GM21737 (cell line): Measurements from ENCODE around the gene SLCO4A1.

Experiments used
- ATAC-seq: cut with Tn5 transposase; IDR thresholded peaks from one replicate; pipeline ENCODE4 v1.9.1; 2021; ENCODE audit warnings: mild to moderate bottlenecking, moderate library complexity; ENCODE audit not compliant: unreplicated experiment

SLCO4A1 gene

GRCh38 chr20:62636446-62636845 is 5.9 kb upstream of the SLCO4A1 start:
- ATAC-seq, result no peak

- no peak for ATAC-seq
Observed at GRCh38 chr20:62637110-62637509, 5.2 kb upstream of the SLCO4A1 start.

DNA sequence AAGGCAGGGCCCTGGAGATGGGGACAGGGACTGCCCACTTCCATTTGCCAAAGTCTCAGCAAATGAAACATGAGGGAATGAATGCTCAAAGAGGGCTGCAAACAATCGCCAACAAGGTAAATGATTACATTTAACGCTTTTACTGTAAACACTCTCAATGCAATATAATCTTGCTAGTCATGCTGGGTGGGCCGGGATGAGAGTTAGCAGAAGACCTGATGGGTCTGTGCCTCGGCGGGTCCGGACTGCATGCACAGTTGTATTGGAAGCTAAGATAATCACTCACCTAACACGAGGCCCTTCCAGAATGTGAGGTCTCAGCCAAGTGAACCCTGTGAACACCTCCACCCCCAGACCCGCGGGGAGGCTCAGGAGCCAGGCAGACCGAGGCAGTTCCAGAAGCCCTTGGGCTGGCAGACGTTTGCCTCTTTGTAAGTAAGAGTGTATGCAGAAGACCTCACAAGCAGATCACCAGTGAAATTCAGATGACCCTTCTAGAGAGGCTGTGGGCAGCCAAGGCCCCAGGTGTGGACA is 4.7 kb upstream of the SLCO4A1 start:
- ATAC-seq, result no peak

DNA sequence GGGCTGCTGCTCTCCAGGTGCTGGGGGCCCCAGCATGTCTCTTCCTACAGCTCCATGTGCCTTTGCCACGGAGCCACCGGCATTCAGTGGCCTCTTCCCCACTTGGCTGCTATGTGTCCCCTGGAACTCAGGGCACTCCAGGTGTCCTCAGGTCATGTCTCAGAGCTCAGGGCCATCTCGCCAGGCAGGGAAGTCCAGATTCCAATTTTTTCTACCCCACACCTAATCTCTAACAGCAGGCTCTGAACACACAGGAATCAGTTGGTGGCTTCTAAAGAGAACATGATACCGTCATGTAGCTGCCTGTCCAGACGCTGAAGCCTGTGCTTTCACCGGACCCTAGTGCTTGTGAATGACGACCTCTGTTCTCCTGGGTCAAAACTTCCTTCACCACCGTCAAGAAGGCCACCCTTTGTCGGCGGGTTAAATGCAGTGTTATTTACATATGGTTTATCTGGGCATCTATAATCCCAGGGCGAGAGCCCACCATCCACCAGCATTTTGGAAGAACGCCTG is 4.2 kb upstream of the SLCO4A1 start:
- no peak for ATAC-seq

DNA sequence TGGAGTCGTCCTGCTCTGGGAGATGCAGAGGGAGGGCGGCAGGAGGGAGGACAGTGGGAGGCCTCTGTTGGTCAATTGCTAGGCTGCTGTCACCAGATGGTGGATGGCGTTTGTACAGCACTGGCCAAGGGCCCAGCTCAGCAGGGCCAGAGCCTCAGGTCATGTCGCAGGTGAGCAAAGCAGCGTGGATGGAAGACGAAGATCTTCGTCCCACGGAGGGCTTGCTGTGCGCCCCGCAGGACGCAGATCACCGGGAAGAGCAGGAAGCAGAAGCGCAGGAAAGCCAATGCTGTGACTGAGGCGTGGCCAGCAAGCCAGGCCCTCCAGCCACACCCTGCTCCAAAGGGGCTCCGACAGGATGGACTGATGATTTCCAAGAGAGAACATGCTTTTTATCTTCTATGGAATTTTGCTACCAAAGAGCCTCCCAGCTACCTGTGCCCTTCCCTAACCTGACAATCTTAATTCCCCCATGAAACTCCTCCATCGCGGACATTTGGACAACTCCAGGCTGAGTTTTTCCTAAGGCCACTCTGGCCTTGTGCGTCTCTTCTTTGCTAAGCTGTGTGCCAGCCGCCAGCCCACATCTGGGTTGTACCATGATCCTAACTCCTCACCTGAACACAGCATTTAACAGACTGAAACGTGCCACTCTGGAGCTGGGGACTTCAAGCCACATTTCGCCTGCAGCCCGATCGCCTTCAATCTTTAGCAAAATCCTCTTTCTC is 3.5 kb upstream of the SLCO4A1 start:
- ATAC-seq, result no peak

GRCh38 chr20:62639765-62640164 is 2.5 kb upstream of the SLCO4A1 start:
- no peak for ATAC-seq

GRCh38 chr20:62640870-62641269 is 1.4 kb upstream of the SLCO4A1 start:
- no peak for ATAC-seq

DNA sequence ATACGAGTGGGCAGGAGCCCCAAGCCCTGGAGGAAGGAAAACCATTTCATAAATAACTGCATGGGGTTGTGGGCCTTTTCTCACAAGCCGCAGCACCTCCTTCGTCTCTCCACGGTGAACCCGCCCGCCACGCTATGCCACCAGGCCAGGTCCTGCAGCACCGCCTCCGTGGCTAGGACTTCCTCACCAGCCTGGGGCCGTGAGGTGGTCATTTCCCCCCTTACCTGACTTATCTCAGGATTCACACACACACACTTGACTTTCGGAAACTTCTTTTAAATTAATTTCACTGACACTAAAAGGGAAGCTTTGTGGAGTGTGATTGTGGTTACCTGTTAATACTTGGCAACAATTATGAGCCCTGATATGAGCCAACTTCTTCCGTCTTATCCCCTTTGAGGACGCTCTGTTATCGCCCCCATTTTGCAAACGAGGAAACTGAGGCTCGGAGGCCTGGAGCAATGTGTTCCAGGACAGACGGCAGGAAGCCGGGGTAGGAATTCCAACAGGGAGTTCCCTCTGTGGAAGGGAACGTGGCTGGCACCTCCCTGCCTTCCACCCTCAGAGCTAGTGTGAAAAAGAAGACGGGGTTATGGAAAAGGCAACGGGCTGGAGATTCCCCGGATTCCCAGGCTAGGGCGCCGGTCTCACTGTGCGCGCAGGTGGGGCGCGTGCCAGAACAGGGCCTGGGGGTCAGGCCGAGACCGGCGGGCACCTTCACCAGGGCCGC is 817 bp upstream of the SLCO4A1 start:
- ATAC-seq, result no peak

- ATAC-seq, result peak; percentile 24
Observed at GRCh38 chr20:62642666-62643520, 590 bp downstream of the SLCO4A1 start.

DNA sequence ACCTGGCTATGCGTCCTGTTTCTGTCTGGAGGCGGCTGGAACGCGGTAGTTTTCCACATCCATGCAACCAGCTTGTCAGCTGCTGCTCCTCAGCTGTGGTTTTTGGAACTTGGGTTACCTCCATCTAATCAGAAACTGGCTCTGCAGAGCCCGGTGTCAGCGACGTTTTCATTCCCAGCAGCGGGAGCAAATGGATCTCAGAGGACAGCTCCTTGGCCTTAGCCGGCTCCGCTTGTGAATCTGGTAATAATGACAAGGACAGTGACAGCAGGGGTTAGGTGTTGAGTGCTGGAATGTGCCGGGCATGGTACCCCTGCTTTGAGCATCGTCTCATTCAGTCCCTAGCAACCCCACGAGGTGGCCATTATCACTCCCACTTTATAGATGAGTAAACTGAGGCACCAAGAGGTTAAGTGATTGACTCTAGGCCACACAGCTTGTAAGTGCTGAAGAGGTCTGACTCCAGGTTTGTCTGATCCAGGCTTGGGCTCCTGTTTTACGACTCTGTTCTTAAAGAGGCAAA is 1.3 kb downstream of the SLCO4A1 start:
- ATAC-seq, result no peak

DNA sequence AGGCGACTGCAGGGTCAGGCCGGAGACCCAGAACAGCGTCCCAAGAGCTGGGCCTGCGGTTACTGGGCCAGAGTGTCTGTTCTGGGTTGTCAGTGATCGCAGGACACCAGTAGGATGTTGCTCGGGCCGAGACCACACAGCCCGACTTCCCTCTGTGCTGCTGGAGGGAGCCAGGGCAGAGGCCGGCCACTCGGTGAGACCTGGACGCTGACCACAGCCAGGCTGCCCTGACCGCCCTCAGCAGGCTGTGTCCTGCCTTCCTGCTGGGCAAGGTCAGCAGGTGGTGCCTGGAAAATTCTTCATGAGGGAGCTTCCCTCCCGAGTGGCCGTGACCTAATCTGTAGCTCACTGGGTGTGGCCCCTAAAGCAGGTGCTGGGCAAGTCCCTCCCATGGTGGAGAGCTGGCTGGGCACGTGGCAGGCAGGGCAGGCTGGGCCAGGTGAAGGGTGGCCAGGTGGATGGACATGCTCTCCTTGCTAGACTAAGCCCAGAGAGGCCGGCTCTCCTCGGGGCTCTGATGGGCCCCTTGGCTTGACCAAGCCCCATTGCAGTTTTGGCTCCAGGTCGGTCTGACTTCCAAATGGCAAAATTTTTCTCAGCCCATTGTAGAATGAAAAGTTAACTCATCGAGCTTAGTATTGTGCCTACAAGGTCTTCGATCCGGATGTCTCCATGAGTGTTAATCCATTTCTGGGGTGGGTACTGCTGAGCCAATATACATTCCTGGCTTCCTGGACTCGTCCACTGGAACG is 1.9 kb downstream of the SLCO4A1 start:
- no peak for ATAC-seq

DNA sequence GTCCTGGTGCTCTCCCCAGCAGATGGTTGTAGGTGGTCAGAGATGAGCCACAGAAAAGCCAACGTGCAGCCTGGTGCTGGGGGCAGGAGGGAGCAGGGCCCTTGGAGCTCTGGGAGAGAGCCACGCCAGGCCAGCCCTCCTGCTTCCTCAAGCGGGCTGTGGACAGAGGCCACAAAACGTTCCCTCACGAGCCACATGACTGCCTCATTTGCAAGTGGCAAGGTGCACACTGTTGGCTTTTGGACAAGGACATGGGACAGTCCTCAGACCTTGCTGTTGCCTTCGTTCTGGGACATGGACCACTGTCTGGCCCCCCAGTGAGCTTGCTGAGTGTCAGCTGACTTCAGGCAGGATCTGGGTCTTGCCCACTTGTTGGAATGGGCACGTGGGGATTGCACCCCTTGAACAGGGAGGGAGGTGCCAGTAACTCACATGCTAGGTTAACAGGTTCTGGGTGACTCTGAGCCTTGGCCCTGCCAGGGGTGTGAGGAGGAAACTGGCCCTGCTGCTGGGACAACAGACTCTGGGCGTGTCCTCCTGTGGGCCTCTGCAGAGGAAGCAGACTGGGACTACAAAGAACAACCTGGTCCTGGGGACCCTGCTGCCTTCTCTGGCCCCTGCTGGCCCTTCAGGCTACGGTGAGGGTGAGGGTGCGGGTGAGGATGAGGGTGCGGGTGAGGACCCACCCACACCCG is 2.6 kb downstream of the SLCO4A1 start:
- ATAC-seq, result no peak

DNA sequence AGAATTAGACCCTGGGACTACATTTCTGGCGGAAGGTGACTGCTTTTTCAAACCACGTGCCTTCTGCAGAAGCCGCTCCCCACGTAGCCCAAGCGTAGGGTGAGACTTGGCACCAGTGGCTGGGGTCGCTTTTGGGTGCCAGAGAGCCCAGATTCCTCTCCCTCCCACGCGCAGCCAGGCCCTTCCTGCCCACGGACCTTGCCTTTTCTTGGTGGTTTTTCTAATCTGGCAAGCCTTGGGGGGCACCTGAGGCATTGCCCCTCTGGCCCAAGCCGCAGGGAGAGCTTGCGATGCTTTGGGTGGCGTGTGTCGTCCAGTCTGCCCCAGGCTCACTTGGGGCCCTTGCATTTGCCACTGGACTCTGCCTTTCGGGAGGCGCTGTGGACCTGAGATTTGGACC is 3.3 kb downstream of the SLCO4A1 start:
- no peak for ATAC-seq

DNA sequence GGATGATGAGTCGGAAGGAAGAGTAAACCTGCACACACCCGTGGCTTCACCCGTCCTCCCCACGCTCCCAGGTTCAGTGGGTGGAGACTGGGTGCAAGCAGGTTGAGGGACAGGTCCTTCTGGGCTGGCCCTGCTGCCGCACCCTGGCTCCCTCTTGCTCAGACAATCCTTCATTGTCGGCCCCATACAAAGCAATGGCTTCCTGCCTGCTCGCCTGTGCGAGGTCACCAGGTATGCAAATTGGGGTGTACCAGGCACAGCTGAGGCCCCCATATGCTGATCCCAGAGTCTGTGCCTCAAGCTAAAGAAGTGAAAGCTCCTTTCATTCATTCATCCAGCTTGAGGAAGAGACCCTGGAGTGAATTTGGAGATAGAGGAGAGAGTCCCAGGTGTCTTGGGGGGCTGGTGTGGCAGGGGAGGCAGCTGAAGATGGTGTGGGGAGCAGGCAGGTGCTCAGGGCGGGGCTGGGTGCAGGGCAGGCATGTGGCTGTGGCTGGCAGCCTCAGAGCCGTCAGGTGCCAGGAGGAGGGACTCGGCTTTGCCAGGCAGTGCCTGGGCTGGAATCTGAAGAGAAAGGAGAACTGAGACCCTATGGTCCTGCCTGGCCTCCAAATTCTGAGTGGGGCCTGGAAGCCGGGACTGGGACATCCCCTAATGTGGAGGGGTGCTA is 4.7 kb downstream of the SLCO4A1 start:
- ATAC-seq, result no peak

- ATAC-seq, result no peak
Observed at GRCh38 chr20:62647521-62648317, 5.4 kb downstream of the SLCO4A1 start.

DNA sequence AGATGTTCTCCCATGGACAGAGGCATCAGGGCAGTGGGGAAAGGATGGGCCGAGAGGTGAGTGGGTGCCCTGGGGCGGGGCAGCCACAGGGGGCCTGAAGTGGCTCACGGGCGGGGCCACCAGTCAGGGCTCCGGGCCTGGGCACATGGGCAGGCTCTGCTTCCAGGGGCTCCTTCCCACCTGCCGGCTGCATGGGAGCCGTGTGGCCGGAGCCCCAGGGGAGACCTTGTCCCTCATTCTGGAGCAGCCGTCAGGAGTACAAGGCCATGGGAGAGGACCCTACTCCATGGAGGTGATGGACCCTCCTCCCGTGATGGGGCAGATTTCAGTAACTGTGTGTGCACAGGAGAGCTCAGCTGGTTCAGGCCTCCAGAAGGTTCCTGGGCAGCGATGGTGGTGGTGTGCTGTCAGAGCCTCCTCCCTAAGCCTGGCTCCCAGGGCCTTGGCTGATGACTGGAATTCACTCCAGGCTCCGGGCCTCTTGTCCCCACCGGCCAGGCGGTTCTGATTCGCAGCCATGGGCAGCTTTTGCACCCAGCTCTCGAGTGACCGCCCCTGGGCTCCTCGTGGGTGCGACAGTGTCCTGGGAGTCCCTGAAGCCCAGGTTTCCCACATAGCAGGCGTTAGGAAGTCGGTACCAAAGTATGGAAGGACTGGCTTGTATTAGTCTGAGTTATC is 6.2 kb downstream of the SLCO4A1 start:
- ATAC-seq, result no peak

- ATAC-seq, result no peak
Observed at GRCh38 chr20:62649140-62649539, 6.8 kb downstream of the SLCO4A1 start.
